ENCODE data around the gene ROR1.

The ROR1 gene

GRCh38 chr1:63795455-63795854 is 21.6 kb downstream of the ROR1 start:
- H4K20me1 ChIP-seq (ENCODE audit: insufficient read depth, low read length): no peaks in the 10 kb centered on the region
- no peaks in the 10 kb centered on the region for H3K27me3 ChIP-seq (replicated peaks; ENCODE audit: insufficient read depth, low read length)
- no peaks in the 10 kb centered on the region for H3K4me1 ChIP-seq (ENCODE audit: low read length)
- TF ChIP-seq EZH2 (optimal IDR thresholded peaks at IDR 0.05; ENCODE audit: low read depth, low read length) (no peak), EZH2phosphoT487 (IDR thresholded peaks at IDR 0.05; ENCODE audit: low read length) (no peak), CTCF (IDR thresholded peaks at IDR 0.05; ENCODE audit: low read length) (no peak)
- no peak overlapping the region for H2AFZ ChIP-seq (ENCODE audit: low read length)
- H3K9me3 ChIP-seq (replicated peaks; ENCODE audit: insufficient read depth, low read length): no peaks in the 10 kb centered on the region
- H3K79me2 ChIP-seq (ENCODE audit: low read length): no peaks in the 10 kb centered on the region
- no peak overlapping the region for H3K9ac ChIP-seq (ENCODE audit: low read length)
- DNase-seq: no peak
- no peak overlapping the region for H3K4me3 ChIP-seq (ENCODE audit: low read length)
- H3K9me2 ChIP-seq (replicated peaks; ENCODE audit: insufficient read depth, low read length): no peaks in the 10 kb centered on the region
- no peak overlapping the region for H3K27ac ChIP-seq (ENCODE audit: low read length)
- no peaks in the 10 kb centered on the region for H3F3A ChIP-seq (ENCODE audit: insufficient read depth, low read length)
- H3K36me3 ChIP-seq (replicated peaks; ENCODE audit: insufficient read depth, low read length): no peaks in the 10 kb centered on the region
- H3K4me2 ChIP-seq (ENCODE audit: low read depth, low read length): no peak overlapping the region

- no peak for DNase-seq
- Histone ChIP-seq H2AFZ (ENCODE audit: low read length) (no peak overlapping the region), H4K20me1 (ENCODE audit: insufficient read depth, low read length) (no peaks in the 10 kb centered on the region), H3K79me2 (ENCODE audit: low read length) (no peaks in the 10 kb centered on the region), H3K27me3 (replicated peaks; ENCODE audit: insufficient read depth, low read length) (no peaks in the 10 kb centered on the region), H3K4me2 (ENCODE audit: low read depth, low read length) (no peak overlapping the region), H3K9me2 (replicated peaks; ENCODE audit: insufficient read depth, low read length) (no peaks in the 10 kb centered on the region), H3K9me3 (replicated peaks; ENCODE audit: insufficient read depth, low read length) (no peaks in the 10 kb centered on the region), H3F3A (ENCODE audit: insufficient read depth, low read length) (no peaks in the 10 kb centered on the region), H3K4me1 (ENCODE audit: low read length) (no peaks in the 10 kb centered on the region), H3K27ac (ENCODE audit: low read length) (no peak overlapping the region), H3K4me3 (ENCODE audit: low read length) (no peak overlapping the region), H3K36me3 (replicated peaks; ENCODE audit: insufficient read depth, low read length) (no peaks in the 10 kb centered on the region), H3K9ac (ENCODE audit: low read length) (no peak overlapping the region)
- TF ChIP-seq EZH2phosphoT487 (IDR thresholded peaks at IDR 0.05; ENCODE audit: low read length) (no peak), EZH2 (optimal IDR thresholded peaks at IDR 0.05; ENCODE audit: low read depth, low read length) (no peak), CTCF (IDR thresholded peaks at IDR 0.05; ENCODE audit: low read length) (no peak)
Observed at GRCh38 chr1:63797056-63797726, 23.4 kb downstream of the ROR1 start.

DNA sequence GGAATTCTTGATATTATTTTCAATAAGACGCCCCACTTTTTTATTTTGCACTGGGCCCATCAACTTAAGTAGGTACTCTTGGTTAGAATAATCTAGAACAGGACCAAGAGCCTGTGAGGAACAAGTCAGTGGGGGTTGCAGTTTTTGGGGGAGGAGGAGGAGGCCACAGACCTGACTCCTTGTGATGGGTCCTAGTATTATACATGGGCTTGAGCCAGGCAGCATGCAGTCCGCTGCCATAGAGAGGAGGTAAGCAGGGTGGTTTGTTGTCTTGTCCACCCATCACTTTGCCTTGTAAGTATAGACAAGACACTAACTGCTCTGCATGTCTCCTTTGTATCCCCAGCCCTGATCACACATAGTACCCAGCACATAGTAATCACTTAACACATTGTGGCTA is 24.5 kb downstream of the ROR1 start:
- no peaks in the 10 kb centered on the region for H3F3A ChIP-seq (ENCODE audit: insufficient read depth, low read length)
- no peaks in the 10 kb centered on the region for H3K4me1 ChIP-seq (ENCODE audit: low read length)
- no peak overlapping the region for H3K4me3 ChIP-seq (ENCODE audit: low read length)
- TF ChIP-seq EZH2phosphoT487 (IDR thresholded peaks at IDR 0.05; ENCODE audit: low read length): no peak
- TF ChIP-seq EZH2 (optimal IDR thresholded peaks at IDR 0.05; ENCODE audit: low read depth, low read length): no peak
- no peak for TF ChIP-seq CTCF (IDR thresholded peaks at IDR 0.05; ENCODE audit: low read length)
- DNase-seq: no peak
- H4K20me1 ChIP-seq (ENCODE audit: insufficient read depth, low read length): no peaks in the 10 kb centered on the region
- no peaks in the 10 kb centered on the region for H3K27me3 ChIP-seq (replicated peaks; ENCODE audit: insufficient read depth, low read length)
- H3K9me3 ChIP-seq (replicated peaks; ENCODE audit: insufficient read depth, low read length): no peaks in the 10 kb centered on the region
- H3K9me2 ChIP-seq (replicated peaks; ENCODE audit: insufficient read depth, low read length): no peaks in the 10 kb centered on the region
- H2AFZ ChIP-seq (ENCODE audit: low read length): no peak overlapping the region
- H3K9ac ChIP-seq (ENCODE audit: low read length): no peak overlapping the region
- H3K4me2 ChIP-seq (ENCODE audit: low read depth, low read length): no peak overlapping the region
- H3K79me2 ChIP-seq (ENCODE audit: low read length): no peaks in the 10 kb centered on the region
- H3K27ac ChIP-seq (ENCODE audit: low read length): no peak overlapping the region
- H3K36me3 ChIP-seq (replicated peaks; ENCODE audit: insufficient read depth, low read length): no peaks in the 10 kb centered on the region
